ENCODE results near the gene FAM193A. TPM values are rescaled to one million over a fixed set of nuclear protein-coding genes. Genes with fewer than 3 reads are reported as not detected.

Gene FAM193A
- total RNA-seq, 1 donor from 2014 or later: 26.1 TPM

- H3K36me3 ChIP-seq: peaks cover 11% of the 10 kb centered on the region
- H3K4me1 ChIP-seq: peaks cover 35% of the 10 kb centered on the region
- H3K27me3 ChIP-seq (ENCODE audit: low read depth): no peaks in the 10 kb centered on the region
- no peak for DNase-seq
- intact Hi-C loops (cut with DNase I): no loop called here
- ATAC-seq: no peak
- H3K4me3 ChIP-seq: peak overlapping the region; percentile 72
- H3K27ac ChIP-seq: peak overlapping the region; percentile 86
- TF ChIP-seq CTCF (IDR thresholded peaks at IDR 0.05): no peak
- no peaks in the 10 kb centered on the region for H3K9me3 ChIP-seq
These were observed 218.7 kb downstream of the FAM193A start for GRCh38 chr4:2754848-2755819.

- Histone ChIP-seq H3K27me3 (ENCODE audit: low read depth) (no peaks in the 10 kb centered on the region), H3K4me3 (peak within 1 kb of the TSS; percentile 72), H3K4me1 (peaks cover 33% of the 10 kb centered on the region), H3K9me3 (no peaks in the 10 kb centered on the region), H3K27ac (peak within 1 kb of the TSS; percentile 86), H3K36me3 (peaks cover 11% of the 10 kb centered on the region)
- ATAC-seq: peak; percentile 88 to 91
- DNase-seq: peak; percentile 92
- intact Hi-C loops (cut with DNase I): no loop called here
- peak; percentile 39 for TF ChIP-seq CTCF (IDR thresholded peaks at IDR 0.05)
These were observed 219.6 kb downstream of the FAM193A start, which contains the start of gene TNIP2 for GRCh38 chr4:2755821-2756690. Gene TNIP2 (minus strand): TSS chr4:2756336. CDS start chr4:2756289, 47 bp downstream.

- H3K4me3 ChIP-seq: peak overlapping the region; percentile 72
- no peak for ATAC-seq
- intact Hi-C loops (cut with DNase I): no loop called here
These were observed 220.4 kb downstream of the FAM193A start for GRCh38 chr4:2756691-2757350.

GRCh38 chr4:2757426-2757825, 221.0 kb downstream of the FAM193A start:
- intact Hi-C loops (cut with DNase I): no loop called here
- Histone ChIP-seq H3K4me3 (no peak overlapping the region), H3K4me1 (peaks cover 37% of the 10 kb centered on the region), H3K27ac (no peak overlapping the region), H3K27me3 (ENCODE audit: low read depth) (no peaks in the 10 kb centered on the region), H3K9me3 (no peaks in the 10 kb centered on the region), H3K36me3 (peaks cover 4% of the 10 kb centered on the region)
- TF ChIP-seq CTCF (IDR thresholded peaks at IDR 0.05): no peak
- no peak for ATAC-seq
- peak; percentile 44 for DNase-seq

More at GRCh38 chr4:2756691-2757350, 220.4 kb downstream of the FAM193A start:
- Histone ChIP-seq H3K36me3 (peaks cover 10% of the 10 kb centered on the region), H3K27ac (peak overlapping the region; percentile 65), H3K4me1 (peaks cover 37% of the 10 kb centered on the region), H3K27me3 (ENCODE audit: low read depth) (no peaks in the 10 kb centered on the region), H3K9me3 (no peaks in the 10 kb centered on the region)
- DNase-seq: peak; percentile 44
- TF ChIP-seq CTCF (IDR thresholded peaks at IDR 0.05): no peak
